Measurements from ENCODE around the gene ATP6V0D1.

Gene ATP6V0D1

GRCh38 chr16:67471758-67472384 lies 9.1 kb downstream of the ATP6V0D1 start:
- H3K9ac ChIP-seq (ENCODE audit: low read length): no peak overlapping the region
- H3K4me2 ChIP-seq (ENCODE audit: low read length): no peak overlapping the region
- TF ChIP-seq CTCF (IDR thresholded peaks at IDR 0.05; ENCODE audit: low read depth, low read length) (no peak), EZH2phosphoT487 (IDR thresholded peaks at IDR 0.05; ENCODE audit: low read depth) (no peak)
- H3K9me3 ChIP-seq (ENCODE audit: insufficient read depth, low read length): no peaks in the 10 kb centered on the region
- H3K79me2 ChIP-seq (ENCODE audit: low read length): peaks cover 57% of the 10 kb centered on the region
- peaks cover 40% of the 10 kb centered on the region for H4K20me1 ChIP-seq (ENCODE audit: insufficient read depth, low read length)
- H3K27ac ChIP-seq (ENCODE audit: low read length): no peak overlapping the region
- no peak overlapping the region for H3K4me3 ChIP-seq (ENCODE audit: low read length)
- H3K4me1 ChIP-seq (ENCODE audit: low read length): no peaks in the 10 kb centered on the region
- H3K36me3 ChIP-seq (replicated peaks; ENCODE audit: low read depth, low read length): no peaks in the 10 kb centered on the region
- H3K27me3 ChIP-seq (ENCODE audit: low read depth, low read length): no peaks in the 10 kb centered on the region
- H2AFZ ChIP-seq (ENCODE audit: low read depth, low read length): no peak overlapping the region

- Histone ChIP-seq H3K36me3 (replicated peaks; ENCODE audit: low read depth, low read length) (no peaks in the 10 kb centered on the region), H3K4me1 (ENCODE audit: low read length) (peaks cover 4% of the 10 kb centered on the region), H3K27ac (ENCODE audit: low read length) (no peak overlapping the region), H3K4me3 (ENCODE audit: low read length) (no peak overlapping the region), H3K79me2 (ENCODE audit: low read length) (peaks cover 52% of the 10 kb centered on the region), H3K27me3 (ENCODE audit: low read depth, low read length) (no peaks in the 10 kb centered on the region), H4K20me1 (ENCODE audit: insufficient read depth, low read length) (peaks cover 45% of the 10 kb centered on the region), H3K9ac (ENCODE audit: low read length) (no peak overlapping the region), H2AFZ (ENCODE audit: low read depth, low read length) (no peak overlapping the region), H3K9me3 (ENCODE audit: insufficient read depth, low read length) (no peaks in the 10 kb centered on the region), H3K4me2 (ENCODE audit: low read length) (no peak overlapping the region)
- no peak for TF ChIP-seq EZH2phosphoT487 (IDR thresholded peaks at IDR 0.05; ENCODE audit: low read depth)
- no peak for TF ChIP-seq CTCF (IDR thresholded peaks at IDR 0.05; ENCODE audit: low read depth, low read length)
Observed at GRCh38 chr16:67470359-67470758, 10.6 kb downstream of the ATP6V0D1 start.

DNA sequence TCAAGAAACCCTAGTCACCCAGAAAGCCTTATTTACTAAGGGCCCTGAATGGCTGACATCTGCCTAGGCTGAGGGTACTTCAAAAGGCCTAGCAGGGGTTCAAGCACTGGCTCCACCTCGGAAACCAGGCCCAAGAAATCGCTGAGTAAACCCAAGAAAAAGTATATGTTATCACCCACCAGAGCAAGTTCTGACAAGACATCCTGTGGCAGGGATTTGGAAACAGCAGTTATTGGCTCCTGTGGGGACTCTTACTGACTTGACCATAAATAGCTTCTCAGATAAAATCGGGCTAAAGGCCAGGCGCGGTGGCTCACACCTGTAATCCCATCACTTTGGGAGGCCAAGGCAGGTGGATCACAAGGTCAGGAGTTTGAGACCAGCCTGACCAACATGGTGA lies 12.2 kb downstream of the ATP6V0D1 start:
- peaks cover 61% of the 10 kb centered on the region for H4K20me1 ChIP-seq (ENCODE audit: insufficient read depth, low read length)
- H3K27ac ChIP-seq (ENCODE audit: low read length): no peak overlapping the region
- H3K9ac ChIP-seq (ENCODE audit: low read length): no peak overlapping the region
- no peaks in the 10 kb centered on the region for H3K9me3 ChIP-seq (ENCODE audit: insufficient read depth, low read length)
- no peak overlapping the region for H2AFZ ChIP-seq (ENCODE audit: low read depth, low read length)
- no peak overlapping the region for H3K4me3 ChIP-seq (ENCODE audit: low read length)
- no peak overlapping the region for H3K4me2 ChIP-seq (ENCODE audit: low read length)
- H3K27me3 ChIP-seq (ENCODE audit: low read depth, low read length): no peaks in the 10 kb centered on the region
- no peak for TF ChIP-seq CTCF (IDR thresholded peaks at IDR 0.05; ENCODE audit: low read depth, low read length)
- no peak for TF ChIP-seq EZH2phosphoT487 (IDR thresholded peaks at IDR 0.05; ENCODE audit: low read depth)
- peaks cover 48% of the 10 kb centered on the region for H3K79me2 ChIP-seq (ENCODE audit: low read length)
- peaks cover 6% of the 10 kb centered on the region for H3K4me1 ChIP-seq (ENCODE audit: low read length)
- H3K36me3 ChIP-seq (replicated peaks; ENCODE audit: low read depth, low read length): no peaks in the 10 kb centered on the region

GRCh38 chr16:67466581-67466980 lies 14.4 kb downstream of the ATP6V0D1 start:
- TF ChIP-seq EZH2phosphoT487 (IDR thresholded peaks at IDR 0.05; ENCODE audit: low read depth): no peak
- no peak for TF ChIP-seq CTCF (IDR thresholded peaks at IDR 0.05; ENCODE audit: low read depth, low read length)
- no peak overlapping the region for H2AFZ ChIP-seq (ENCODE audit: low read depth, low read length)
- H3K9me3 ChIP-seq (ENCODE audit: insufficient read depth, low read length): no peaks in the 10 kb centered on the region
- peaks cover 59% of the 10 kb centered on the region for H4K20me1 ChIP-seq (ENCODE audit: insufficient read depth, low read length)
- no peak overlapping the region for H3K4me3 ChIP-seq (ENCODE audit: low read length)
- H3K27ac ChIP-seq (ENCODE audit: low read length): no peak overlapping the region
- peaks cover 6% of the 10 kb centered on the region for H3K4me1 ChIP-seq (ENCODE audit: low read length)
- H3K79me2 ChIP-seq (ENCODE audit: low read length): peaks cover 36% of the 10 kb centered on the region
- no peak overlapping the region for H3K4me2 ChIP-seq (ENCODE audit: low read length)
- H3K9ac ChIP-seq (ENCODE audit: low read length): no peak overlapping the region
- no peaks in the 10 kb centered on the region for H3K27me3 ChIP-seq (ENCODE audit: low read depth, low read length)
- H3K36me3 ChIP-seq (replicated peaks; ENCODE audit: low read depth, low read length): no peaks in the 10 kb centered on the region

All from OCI-LY3 (cell line).